ENCODE data around the gene R3HDM4.

DNA sequence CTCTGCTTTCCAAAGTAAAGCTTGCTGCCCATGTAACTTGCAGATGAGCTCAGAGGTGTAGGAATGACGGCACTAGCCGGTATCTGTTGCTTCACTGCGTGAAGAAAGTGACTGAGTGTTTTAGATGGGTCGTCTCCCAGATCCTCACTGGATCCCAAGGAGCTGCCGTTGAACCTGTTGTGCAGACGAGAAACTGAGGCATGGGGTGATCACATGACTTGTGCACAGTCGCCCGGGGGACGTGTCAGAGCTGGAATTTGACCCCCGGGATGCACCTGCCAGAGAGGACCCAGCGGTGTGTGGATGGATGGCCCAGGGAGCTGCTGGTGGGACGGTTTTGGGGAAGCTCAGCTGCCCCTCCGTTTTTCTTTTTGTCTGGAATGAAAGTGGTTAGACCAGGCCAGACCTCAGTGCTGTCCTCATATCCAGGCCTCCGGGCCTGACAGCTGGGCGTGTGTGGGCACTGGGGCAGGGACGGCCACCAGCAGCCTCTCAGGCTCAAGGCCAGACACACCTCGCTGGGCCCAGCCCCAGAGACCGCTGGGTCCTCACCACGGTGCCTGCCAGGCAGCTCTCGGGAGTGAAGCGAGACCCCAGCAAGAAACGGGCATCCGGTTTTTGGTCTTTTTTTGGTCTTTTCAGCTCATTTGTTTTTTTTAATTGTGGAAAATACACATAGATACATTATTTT lies 25.4 kb upstream of the R3HDM4 start:
- no peak for TF ChIP-seq GATA2 (IDR thresholded peaks at IDR 0.05; ENCODE audit: low read depth, low read length)
- TF ChIP-seq GATA3 (IDR thresholded peaks at IDR 0.05; ENCODE audit: low read depth, low read length), result no peak

All from SH-SY5Y (cell line).